GM12878 (cell line): ENCODE results near the gene ERC2. TPM values are rescaled to one million over a fixed set of nuclear protein-coding genes. Genes with fewer than 3 reads are reported as not detected.

Experiments used
- BACH1 ChIP-seq: fragments of 450-650 bp; IDR thresholded peaks from 2 replicates; pipeline ENCODE4 v1.6.1; 2017; ENCODE audit warnings: mild to moderate bottlenecking, borderline replicate concordance
- CTCF ChIP-seq, 3 experiments: IDR thresholded peaks in 2 of 3; conservative IDR thresholded peaks in 1 of 3; 2 replicates each; pipeline ENCODE4 v1.5.1; 2011; ENCODE audit warnings: low read depth in 3 of 3, low read length in 3 of 3, mild to moderate bottlenecking in 3 of 3, control low read depth in 2 of 3, moderate library complexity in 2 of 3, inconsistent platforms in 1 of 3, mixed read lengths in 1 of 3; ENCODE audit not compliant: control insufficient read depth in 2 of 3, insufficient read depth in 1 of 3; ENCODE audit errors: extremely low read depth in 1 of 3
- IRF3 ChIP-seq: fragments of 450-650 bp; IDR thresholded peaks from 2 replicates; pipeline ENCODE4 v1.6.1; 2014; ENCODE audit warnings: mild to moderate bottlenecking
- MYB ChIP-seq: fragments of 150-350 bp; IDR thresholded peaks from 2 replicates; pipeline ENCODE4 v1.6.1; 2014; ENCODE audit warnings: mild to moderate bottlenecking, low read depth, low read length, borderline replicate concordance
- NFIC ChIP-seq: IDR thresholded peaks from 2 replicates; pipeline ENCODE4 v1.6.1; 2012; ENCODE audit warnings: low read depth, mild to moderate bottlenecking, inconsistent platforms, low read length, moderate library complexity
- SIN3A ChIP-seq: IDR thresholded peaks from 2 replicates; pipeline ENCODE4 v1.6.1; 2012; ENCODE audit warnings: low read depth, low read length, improper control_type of control experiment
- SMAD1 ChIP-seq: fragments of 450-650 bp; IDR thresholded peaks from 2 replicates; pipeline ENCODE4 v1.6.1; 2018; ENCODE audit warnings: mild to moderate bottlenecking, low read depth; ENCODE audit not compliant: partially characterized antibody
- WRNIP1 ChIP-seq: IDR thresholded peaks from 2 replicates; pipeline ENCODE4 v1.6.1; 2011; ENCODE audit warnings: low read depth, low read length, improper control_type of control experiment, borderline replicate concordance
- ZBTB4 ChIP-seq: fragments of 450-650 bp; formaldehyde crosslinking; IDR thresholded peaks from 2 replicates; pipeline ENCODE4 v1.4.0; 2022; ENCODE audit warnings: mild to moderate bottlenecking, moderate library complexity
- polyA plus RNA-seq, 11 experiments: library from polyadenylated mRNA; depleted of rRNA in 4 of 11; unstranded in 6 of 11; stranded (reverse) in 5 of 11; fragments of >200 nt; fragmentation: Nextera tagmentation in 4 of 11; fragmentation: Illumina TruSeq in 1 of 11; extraction: Ambion mirVana in 4 of 11; extraction: Trizol in 1 of 11; gene quantifications; 1 replicate in 1 of 11; 2 replicates in 10 of 11; pipeline versions ENCODE4 v1.2.1 to v1.2.3, GENCODE V29; 2011 to 2016; ENCODE audit warnings: inconsistent platforms in 2 of 11, missing spikeins in 2 of 11, low read depth in 1 of 11
- total RNA-seq, 4 experiments: library from RNA; depleted of rRNA in 3 of 4; stranded (reverse); fragments of >200 nt in 3 of 4; fragmentation: Illumina TruSeq in 1 of 4; extraction: Trizol in 1 of 4; gene quantifications; 2 replicates each; pipeline versions ENCODE4 v1.2.1 to v1.2.3, GENCODE V29; 2013 to 2021

The ERC2 gene
- total and polyA plus RNA-seq, 10 of the 15 experiments (the other 5 are each of a cell fraction or from before 2014, with no cell fraction given), result 0.06 to 1.4 (median 0.12) TPM; not detected in 3

- TF ChIP-seq ZBTB4 (CRISPR knock-in tag) (no peak), BACH1 (no peak), IRF3 (no peak), SMAD1 (no peak), SIN3A (no peak), CTCF (IDR thresholded peaks at IDR 0.05 in 2 of 3, conservative IDR thresholded peaks at IDR 0.05 in 1 of 3; ENCODE audit: control insufficient read depth in 2 of 3, extremely low read depth in 1 of 3, insufficient read depth in 1 of 3, low read depth in 3 of 3, low read length in 3 of 3) (no peak), MYB (no peak), NFIC (no peak), WRNIP1 (no peak)
These were observed 338.2 kb downstream of the ERC2 start (continued) for GRCh38 chr3:56130036-56130435.
